Epithelial cell of proximal tubule (primary cell): ENCODE data around the gene NPPB. TPM values are rescaled to one million over a fixed set of nuclear protein-coding genes. Genes with fewer than 3 reads are reported as not detected.

Experiments used
- DNase-seq: peaks from one replicate; pipeline ENCODE4 v3.0.0-alpha.2; 2011; ENCODE audit warnings: low read depth
- H3K4me3 ChIP-seq: 2 replicates; pipeline ENCODE4 v1.5.1; 2011; ENCODE audit warnings: low read depth, mild to moderate bottlenecking, low read length
- total RNA-seq: library from RNA; depleted of rRNA; stranded (reverse); fragments of >200 nt; gene quantifications from 2 replicates; pipeline ENCODE4 v1.2.3, GENCODE V29; 2015
- TF ChIP-seq, protein P1 (sequence below): conservative IDR thresholded peaks from 2 replicates; pipeline ENCODE4 v1.5.1; 2012; ENCODE audit warnings: low read depth, mild to moderate bottlenecking, low read length

NPPB gene
- total RNA-seq, 1 donor from 2014 or later, result 3.5 TPM

DNA sequence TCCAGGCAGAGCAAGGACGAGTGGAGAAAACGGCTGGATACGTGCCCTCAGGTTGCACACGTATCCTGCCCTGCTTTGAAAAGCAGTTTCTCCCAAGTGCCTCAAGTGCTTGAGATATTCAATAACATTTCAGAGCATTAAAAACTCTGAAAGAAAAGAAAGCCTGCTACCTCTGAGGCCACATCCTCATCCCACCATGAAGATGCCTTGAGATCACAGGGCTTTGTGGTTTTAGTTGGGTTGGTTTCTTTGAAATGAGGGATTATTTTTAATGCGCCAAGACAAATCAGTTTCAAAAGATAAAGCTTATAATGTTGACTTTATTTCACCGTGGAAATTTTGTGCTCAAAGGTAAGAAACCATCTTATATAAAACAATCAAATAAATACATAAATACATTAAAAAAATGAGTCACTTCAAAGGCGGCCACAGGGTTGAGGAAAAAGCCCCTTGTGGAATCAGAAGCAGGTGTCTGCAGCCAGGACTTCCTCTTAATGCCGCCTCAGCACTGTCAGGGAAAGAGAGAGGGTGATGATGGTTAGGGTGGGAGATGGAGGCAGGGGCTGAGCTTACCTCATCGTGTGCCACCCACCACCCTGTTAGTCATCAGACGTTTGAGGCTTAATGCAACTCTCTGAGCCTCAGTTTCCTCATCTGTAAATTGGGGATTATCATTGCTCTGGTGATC, 1.4 kb downstream of the NPPB start:
- no peak overlapping the region for H3K4me3 ChIP-seq
- TF ChIP-seq, protein P1, sequence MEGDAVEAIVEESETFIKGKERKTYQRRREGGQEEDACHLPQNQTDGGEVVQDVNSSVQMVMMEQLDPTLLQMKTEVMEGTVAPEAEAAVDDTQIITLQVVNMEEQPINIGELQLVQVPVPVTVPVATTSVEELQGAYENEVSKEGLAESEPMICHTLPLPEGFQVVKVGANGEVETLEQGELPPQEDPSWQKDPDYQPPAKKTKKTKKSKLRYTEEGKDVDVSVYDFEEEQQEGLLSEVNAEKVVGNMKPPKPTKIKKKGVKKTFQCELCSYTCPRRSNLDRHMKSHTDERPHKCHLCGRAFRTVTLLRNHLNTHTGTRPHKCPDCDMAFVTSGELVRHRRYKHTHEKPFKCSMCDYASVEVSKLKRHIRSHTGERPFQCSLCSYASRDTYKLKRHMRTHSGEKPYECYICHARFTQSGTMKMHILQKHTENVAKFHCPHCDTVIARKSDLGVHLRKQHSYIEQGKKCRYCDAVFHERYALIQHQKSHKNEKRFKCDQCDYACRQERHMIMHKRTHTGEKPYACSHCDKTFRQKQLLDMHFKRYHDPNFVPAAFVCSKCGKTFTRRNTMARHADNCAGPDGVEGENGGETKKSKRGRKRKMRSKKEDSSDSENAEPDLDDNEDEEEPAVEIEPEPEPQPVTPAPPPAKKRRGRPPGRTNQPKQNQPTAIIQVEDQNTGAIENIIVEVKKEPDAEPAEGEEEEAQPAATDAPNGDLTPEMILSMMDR, result no peak
- DNase-seq, result no peak

DNA sequence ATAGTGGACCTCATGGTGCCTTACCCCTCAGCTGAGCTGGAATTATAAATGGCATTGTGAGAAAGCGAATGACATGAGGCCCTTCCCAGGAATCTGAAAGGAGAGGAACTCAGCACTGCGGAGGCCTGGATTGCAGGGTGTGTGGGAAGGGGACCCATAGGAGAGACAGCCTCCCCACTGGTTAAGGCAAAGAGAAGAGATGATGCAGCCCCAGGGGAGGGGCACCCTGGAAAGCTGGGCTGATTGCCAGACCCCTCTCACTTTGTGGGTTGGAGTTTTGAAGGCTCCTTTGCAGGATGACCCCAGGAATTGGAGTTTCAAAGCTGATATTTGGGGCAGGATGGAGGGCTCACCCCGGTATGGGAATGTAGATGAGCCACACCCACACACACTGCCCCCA, 2.0 kb downstream of the NPPB start:
- DNase-seq, result no peak
- no peak overlapping the region for H3K4me3 ChIP-seq
- TF ChIP-seq, protein P1, result no peak

DNA sequence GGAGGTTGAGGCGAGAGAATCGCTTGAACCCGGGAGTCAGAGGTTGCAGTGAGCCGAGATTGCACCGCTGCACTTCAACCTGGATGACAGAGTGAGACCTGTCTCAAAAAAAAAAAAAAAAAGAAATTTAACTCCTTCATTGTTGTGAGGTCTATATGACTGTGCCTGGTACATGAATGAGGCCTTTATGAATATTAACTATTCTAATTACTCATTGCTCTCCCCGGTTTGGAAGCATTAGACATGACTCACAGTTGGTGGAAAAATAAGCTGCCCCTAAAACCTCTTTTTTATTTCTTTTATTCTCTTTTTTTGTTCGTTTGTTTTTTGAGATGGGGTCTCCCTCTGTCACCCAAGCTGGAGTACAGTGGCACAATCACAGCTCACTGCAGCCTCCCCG, 3.3 kb downstream of the NPPB start:
- TF ChIP-seq, protein P1, result no peak
- H3K4me3 ChIP-seq, result no peak overlapping the region
- no peak for DNase-seq

DNA sequence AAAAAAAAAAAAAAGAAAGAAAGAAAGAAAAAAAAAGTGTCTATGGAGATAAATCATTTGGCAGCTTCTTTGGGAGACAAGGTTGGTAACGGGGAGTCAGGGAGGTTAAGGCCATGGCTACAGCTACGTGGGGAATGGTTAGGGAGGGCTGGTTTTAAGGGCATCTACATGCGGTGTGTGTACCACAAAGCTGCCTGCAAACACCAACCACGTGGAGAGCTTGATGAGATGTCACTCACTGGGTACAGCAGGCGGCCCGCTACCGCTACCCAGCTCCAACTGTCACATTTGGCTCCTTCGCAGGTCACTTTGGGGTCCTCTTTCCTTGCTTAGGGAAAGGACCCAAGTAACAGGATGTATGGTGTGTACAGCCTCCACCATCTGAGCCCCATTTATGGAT, 4.2 kb downstream of the NPPB start:
- TF ChIP-seq, protein P1, result no peak
- DNase-seq, result no peak
- H3K4me3 ChIP-seq, result no peak overlapping the region

DNA sequence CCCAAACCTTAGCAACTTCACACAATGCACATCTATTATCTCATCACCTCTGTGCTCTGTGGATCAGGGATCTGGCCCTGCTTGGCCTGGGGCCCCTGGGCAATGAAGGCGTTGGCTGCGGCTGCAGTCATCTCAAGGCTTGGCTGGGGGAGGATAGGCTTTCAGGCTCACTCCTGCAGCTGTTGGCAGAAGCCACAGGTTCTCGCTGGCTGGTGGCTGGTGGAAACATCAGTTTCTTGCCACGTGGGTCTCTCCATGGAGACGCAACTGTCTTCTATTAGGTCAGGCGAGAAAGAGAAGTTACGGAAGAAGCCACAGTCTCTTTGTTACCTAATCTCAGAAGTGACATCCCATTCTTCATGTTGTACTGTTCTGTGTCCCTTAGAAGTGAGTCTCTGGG, 7.6 kb downstream of the NPPB start:
- TF ChIP-seq, protein P1, result no peak

DNA sequence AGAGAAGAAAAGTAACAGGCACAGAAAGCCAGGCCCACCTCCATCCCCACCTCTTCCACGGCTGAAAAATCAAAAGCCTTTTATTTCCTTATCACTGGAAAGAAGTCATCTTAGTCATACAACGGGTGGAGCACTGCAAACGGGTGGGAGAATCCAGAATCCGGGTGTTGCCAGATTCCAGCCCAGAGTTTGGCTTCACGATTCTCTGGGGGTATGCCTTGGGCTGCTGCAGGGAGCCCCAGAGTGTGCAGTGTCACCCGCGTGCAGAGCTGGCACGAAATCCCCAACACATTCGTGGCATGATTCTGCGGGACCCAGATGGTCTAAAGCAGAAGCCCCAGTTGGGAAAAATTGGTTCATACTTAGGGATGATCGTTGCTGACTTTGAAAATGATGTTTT, 8.6 kb downstream of the NPPB start:
- H3K4me3 ChIP-seq, result no peak overlapping the region
- TF ChIP-seq, protein P1, result no peak
- no peak for DNase-seq

More for the DNA sequence above, 7.6 kb downstream of the NPPB start:
- no peak overlapping the region for H3K4me3 ChIP-seq
- DNase-seq, result no peak

DNA sequence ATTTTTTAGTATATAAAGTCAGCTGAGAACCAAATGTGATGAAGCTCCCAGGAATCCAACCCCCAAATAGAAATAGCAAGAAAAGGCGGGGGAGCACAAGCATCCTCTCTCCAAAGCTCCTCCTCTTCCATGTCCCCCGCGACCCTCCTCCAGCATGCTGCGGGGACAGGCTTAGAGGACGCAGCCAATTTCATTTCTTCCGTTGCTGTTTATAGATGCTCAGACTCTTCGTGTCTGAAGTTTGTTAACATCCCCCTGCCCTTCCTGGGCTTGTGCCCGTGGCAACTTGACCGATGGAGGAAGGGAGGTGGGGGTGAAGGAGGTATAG, 10.4 kb downstream of the NPPB start:
- TF ChIP-seq, protein P1, result no peak
- no peak for DNase-seq
- H3K4me3 ChIP-seq, result no peak overlapping the region
